Measurements from ENCODE around the gene PIK3AP1.

PIK3AP1 gene

GRCh38 chr10:96637709-96638108 is 82.6 kb downstream of the PIK3AP1 start:
- Histone ChIP-seq H3K4me3 (ENCODE audit: low read depth in 1 of 2, low read length in 2 of 2) (no peak overlapping the region), H3K9me3 (ENCODE audit: low read length) (no peaks in the 10 kb centered on the region), H3K27me3 (ENCODE audit: control insufficient read depth in 1 of 2, insufficient read depth in 2 of 2, low read length in 2 of 2) (no peaks in the 10 kb centered on the region), H3K9ac (ENCODE audit: low read length) (no peak overlapping the region), H3K36me3 (ENCODE audit: insufficient read depth, low read length) (no peaks in the 10 kb centered on the region), H3K4me1 (ENCODE audit: insufficient read depth, low read length) (no peaks in the 10 kb centered on the region), H3K27ac (ENCODE audit: low read depth, low read length) (no peak overlapping the region)

- H3K9me3 ChIP-seq (ENCODE audit: low read length) = no peaks in the 10 kb centered on the region
- no peaks in the 10 kb centered on the region for H3K36me3 ChIP-seq (ENCODE audit: insufficient read depth, low read length)
- H3K27ac ChIP-seq (ENCODE audit: low read depth, low read length) = no peak overlapping the region
- H3K4me1 ChIP-seq (ENCODE audit: insufficient read depth, low read length) = no peaks in the 10 kb centered on the region
- H3K27me3 ChIP-seq (ENCODE audit: control insufficient read depth in 1 of 2, insufficient read depth in 2 of 2, low read length in 2 of 2) = no peaks in the 10 kb centered on the region
- H3K9ac ChIP-seq (ENCODE audit: low read length) = no peak overlapping the region
- H3K4me3 ChIP-seq (ENCODE audit: low read depth in 1 of 2, low read length in 2 of 2) = no peak overlapping the region
Measured at GRCh38 chr10:96636551-96636950, 83.8 kb downstream of the PIK3AP1 start.

- Histone ChIP-seq H3K4me3 (ENCODE audit: low read depth in 1 of 2, low read length in 2 of 2) (no peak overlapping the region), H3K36me3 (ENCODE audit: insufficient read depth, low read length) (no peaks in the 10 kb centered on the region), H3K9ac (ENCODE audit: low read length) (no peak overlapping the region), H3K27ac (ENCODE audit: low read depth, low read length) (no peak overlapping the region), H3K9me3 (ENCODE audit: low read length) (no peaks in the 10 kb centered on the region), H3K27me3 (ENCODE audit: control insufficient read depth in 1 of 2, insufficient read depth in 2 of 2, low read length in 2 of 2) (no peaks in the 10 kb centered on the region), H3K4me1 (ENCODE audit: insufficient read depth, low read length) (no peaks in the 10 kb centered on the region)
Measured at GRCh38 chr10:96632974-96633710, 87.2 kb downstream of the PIK3AP1 start.

- Histone ChIP-seq H3K36me3 (ENCODE audit: insufficient read depth, low read length) (no peaks in the 10 kb centered on the region), H3K4me1 (ENCODE audit: insufficient read depth, low read length) (no peaks in the 10 kb centered on the region), H3K27me3 (ENCODE audit: control insufficient read depth in 1 of 2, insufficient read depth in 2 of 2, low read length in 2 of 2) (no peaks in the 10 kb centered on the region), H3K9me3 (ENCODE audit: low read length) (no peaks in the 10 kb centered on the region), H3K4me3 (ENCODE audit: low read depth in 1 of 2, low read length in 2 of 2) (no peak overlapping the region), H3K27ac (ENCODE audit: low read depth, low read length) (no peak overlapping the region), H3K9ac (ENCODE audit: low read length) (no peak overlapping the region)
Measured at GRCh38 chr10:96627292-96627691, 93.0 kb downstream of the PIK3AP1 start.

- H3K27me3 ChIP-seq (ENCODE audit: control insufficient read depth in 1 of 2, insufficient read depth in 2 of 2, low read length in 2 of 2) = no peaks in the 10 kb centered on the region
- no peak overlapping the region for H3K4me3 ChIP-seq (ENCODE audit: low read depth in 1 of 2, low read length in 2 of 2)
- H3K4me1 ChIP-seq (ENCODE audit: insufficient read depth, low read length) = no peaks in the 10 kb centered on the region
- no peaks in the 10 kb centered on the region for H3K36me3 ChIP-seq (ENCODE audit: insufficient read depth, low read length)
- H3K27ac ChIP-seq (ENCODE audit: low read depth, low read length) = no peak overlapping the region
- no peaks in the 10 kb centered on the region for H3K9me3 ChIP-seq (ENCODE audit: low read length)
- no peak overlapping the region for H3K9ac ChIP-seq (ENCODE audit: low read length)
Measured at GRCh38 chr10:96626795-96627194, 93.5 kb downstream of the PIK3AP1 start.

GRCh38 chr10:96625173-96625572 is 95.1 kb downstream of the PIK3AP1 start:
- Histone ChIP-seq H3K9me3 (ENCODE audit: low read length) (no peaks in the 10 kb centered on the region), H3K36me3 (ENCODE audit: insufficient read depth, low read length) (no peaks in the 10 kb centered on the region), H3K27ac (ENCODE audit: low read depth, low read length) (no peak overlapping the region), H3K4me1 (ENCODE audit: insufficient read depth, low read length) (peaks cover 4% of the 10 kb centered on the region), H3K9ac (ENCODE audit: low read length) (no peak overlapping the region), H3K4me3 (ENCODE audit: low read depth in 1 of 2, low read length in 2 of 2) (no peak overlapping the region), H3K27me3 (ENCODE audit: control insufficient read depth in 1 of 2, insufficient read depth in 2 of 2, low read length in 2 of 2) (no peaks in the 10 kb centered on the region)

- no peak overlapping the region for H3K4me3 ChIP-seq (ENCODE audit: low read depth in 1 of 2, low read length in 2 of 2)
- H3K36me3 ChIP-seq (ENCODE audit: insufficient read depth, low read length) = no peaks in the 10 kb centered on the region
- no peak overlapping the region for H3K9ac ChIP-seq (ENCODE audit: low read length)
- no peaks in the 10 kb centered on the region for H3K9me3 ChIP-seq (ENCODE audit: low read length)
- H3K4me1 ChIP-seq (ENCODE audit: insufficient read depth, low read length) = peaks cover 21% of the 10 kb centered on the region
- H3K27me3 ChIP-seq (ENCODE audit: control insufficient read depth in 1 of 2, insufficient read depth in 2 of 2, low read length in 2 of 2) = no peaks in the 10 kb centered on the region
- no peak overlapping the region for H3K27ac ChIP-seq (ENCODE audit: low read depth, low read length)
Measured at GRCh38 chr10:96622013-96622787, 98.1 kb downstream of the PIK3AP1 start.

GRCh38 chr10:96619796-96620773 is 100.2 kb downstream of the PIK3AP1 start:
- H3K27ac ChIP-seq (ENCODE audit: low read depth, low read length) = no peak overlapping the region

GRCh38 chr10:96619120-96619519 is 101.2 kb downstream of the PIK3AP1 start:
- H3K9me3 ChIP-seq (ENCODE audit: low read length) = no peaks in the 10 kb centered on the region
- H3K9ac ChIP-seq (ENCODE audit: low read length) = no peak overlapping the region
- H3K36me3 ChIP-seq (ENCODE audit: insufficient read depth, low read length) = no peaks in the 10 kb centered on the region
- H3K27ac ChIP-seq (ENCODE audit: low read depth, low read length) = peak overlapping the region; percentile 1
- H3K4me3 ChIP-seq (ENCODE audit: low read depth in 1 of 2, low read length in 2 of 2) = no peak overlapping the region
- H3K4me1 ChIP-seq (ENCODE audit: insufficient read depth, low read length) = peaks cover 21% of the 10 kb centered on the region
- no peaks in the 10 kb centered on the region for H3K27me3 ChIP-seq (ENCODE audit: control insufficient read depth in 1 of 2, insufficient read depth in 2 of 2, low read length in 2 of 2)

More at GRCh38 chr10:96619796-96620773, 100.2 kb downstream of the PIK3AP1 start:
- no peak overlapping the region for H3K9ac ChIP-seq (ENCODE audit: low read length)
- H3K9me3 ChIP-seq (ENCODE audit: low read length) = no peaks in the 10 kb centered on the region
- no peaks in the 10 kb centered on the region for H3K36me3 ChIP-seq (ENCODE audit: insufficient read depth, low read length)
- H3K27me3 ChIP-seq (ENCODE audit: control insufficient read depth in 1 of 2, insufficient read depth in 2 of 2, low read length in 2 of 2) = no peaks in the 10 kb centered on the region
- H3K4me3 ChIP-seq (ENCODE audit: low read depth in 1 of 2, low read length in 2 of 2) = no peak overlapping the region
- peaks cover 21% of the 10 kb centered on the region for H3K4me1 ChIP-seq (ENCODE audit: insufficient read depth, low read length)

- H3K27me3 ChIP-seq (ENCODE audit: control insufficient read depth in 1 of 2, insufficient read depth in 2 of 2, low read length in 2 of 2) = no peaks in the 10 kb centered on the region
- H3K36me3 ChIP-seq (ENCODE audit: insufficient read depth, low read length) = no peaks in the 10 kb centered on the region
- H3K9me3 ChIP-seq (ENCODE audit: low read length) = no peaks in the 10 kb centered on the region
- peaks cover 21% of the 10 kb centered on the region for H3K4me1 ChIP-seq (ENCODE audit: insufficient read depth, low read length)
- no peak overlapping the region for H3K4me3 ChIP-seq (ENCODE audit: low read depth in 1 of 2, low read length in 2 of 2)
- H3K9ac ChIP-seq (ENCODE audit: low read length) = no peak overlapping the region
- H3K27ac ChIP-seq (ENCODE audit: low read depth, low read length) = peak overlapping the region; percentile 1
Measured at GRCh38 chr10:96618653-96619052, 101.7 kb downstream of the PIK3AP1 start.

GRCh38 chr10:96616961-96617360 is 103.4 kb downstream of the PIK3AP1 start:
- H3K4me1 ChIP-seq (ENCODE audit: insufficient read depth, low read length) = peaks cover 21% of the 10 kb centered on the region

More at GRCh38 chr10:96616961-96617360, 103.4 kb downstream of the PIK3AP1 start:
- Histone ChIP-seq H3K4me3 (ENCODE audit: low read depth in 1 of 2, low read length in 2 of 2) (no peak overlapping the region), H3K36me3 (ENCODE audit: insufficient read depth, low read length) (no peaks in the 10 kb centered on the region), H3K9ac (ENCODE audit: low read length) (no peak overlapping the region), H3K27me3 (ENCODE audit: control insufficient read depth in 1 of 2, insufficient read depth in 2 of 2, low read length in 2 of 2) (no peaks in the 10 kb centered on the region), H3K9me3 (ENCODE audit: low read length) (no peaks in the 10 kb centered on the region), H3K27ac (ENCODE audit: low read depth, low read length) (no peak overlapping the region)
